H1 (cell line): ENCODE measurements around the gene ABCA13. TPM values are rescaled to one million over a fixed set of nuclear protein-coding genes. Genes with fewer than 3 reads are reported as not detected.

Experiments
- CTCF ChIA-PET: fragments of 300-600 bp; sonication (Branson Sonifier 250); formaldehyde crosslinking; loops from one replicate; lab custom pipeline; 2021; ENCODE audit not compliant: partially characterized antibody; lab: Charles Lee
- POLR2A ChIA-PET: fragments of 300-600 bp; sonication (Branson Sonifier 250); formaldehyde crosslinking; loops from one replicate; lab custom pipeline; 2021; ENCODE audit warnings: inconsistent platforms; ENCODE audit not compliant: partially characterized antibody; lab: Charles Lee
- DNase-seq, 2 experiments: peaks; one replicate each; pipeline versions ENCODE4 v3.0.0 to v3.0.0-alpha.2; 2010 to 2022; ENCODE audit warnings: low spot score in 2 of 2, low read depth in 1 of 2, mixed read lengths in 1 of 2
- FAIRE-seq: peaks from 2 replicates; lab custom pipeline; 2011; peaks lifted over from hg19 to GRCh38; lab: Jason Lieb, UNC
- H2AFZ ChIP-seq: 2 replicates; pipeline ENCODE4 v1.8.1; 2012; ENCODE audit warnings: low read length, inconsistent platforms
- H2AK5ac ChIP-seq: 2 replicates; pipeline ENCODE4 v1.6.1; 2013; ENCODE audit warnings: low read depth, low read length
- H2BK120ac ChIP-seq: replicated peaks from 2 replicates; pipeline ENCODE3; 2013; ENCODE audit warnings: low read depth, low read length, inconsistent platforms
- H2BK12ac ChIP-seq: 2 replicates; pipeline ENCODE4 v1.6.1; 2013; ENCODE audit warnings: low read depth, low read length
- H2BK15ac ChIP-seq: 2 replicates; pipeline ENCODE4 v1.6.1; 2013; ENCODE audit warnings: low read length
- H2BK20ac ChIP-seq: 2 replicates; pipeline ENCODE4 v1.6.1; 2013; ENCODE audit warnings: low read length
- H2BK5ac ChIP-seq: 2 replicates; pipeline ENCODE4 v1.6.1; 2013; ENCODE audit warnings: low read depth, low read length
- H3K14ac ChIP-seq: 2 replicates; pipeline ENCODE4 v1.6.1; 2013; ENCODE audit warnings: inconsistent platforms; ENCODE audit not compliant: insufficient read length
- H3K18ac ChIP-seq: 2 replicates; pipeline ENCODE4 v1.6.1; 2013; ENCODE audit warnings: low read length; ENCODE audit errors: extremely low read depth
- H3K23ac ChIP-seq: 2 replicates; pipeline ENCODE4 v1.6.1; 2013; ENCODE audit warnings: inconsistent platforms; ENCODE audit not compliant: insufficient read length
- H3K23me2 ChIP-seq: 2 replicates; pipeline ENCODE4 v1.6.1; 2013; ENCODE audit warnings: low read depth, low read length
- H3K27ac ChIP-seq: 2 replicates; pipeline ENCODE4 v1.6.1; 2011; ENCODE audit warnings: low read depth, low read length, inconsistent platforms
- H3K27me3 ChIP-seq, 4 experiments: replicated peaks in 1 of 4; 1 replicate in 1 of 4; 2 replicates in 3 of 4; pipeline versions ENCODE4 v1.6.1 to v1.8.1; 2011 to 2013; ENCODE audit warnings: low read length in 3 of 4, mild to moderate bottlenecking in 3 of 4, inconsistent platforms in 2 of 4, mixed read lengths in 2 of 4, moderate library complexity in 1 of 4; ENCODE audit not compliant: control insufficient read depth in 3 of 4, insufficient read depth in 3 of 4; ENCODE audit errors: extremely low read depth in 1 of 4
- H3K36me3 ChIP-seq, 4 experiments: 2 replicates each; pipeline versions ENCODE4 v1.6.1 to v1.8.1; 2011 to 2013; ENCODE audit warnings: mild to moderate bottlenecking in 4 of 4, low read length in 3 of 4, moderate library complexity in 2 of 4, control low read depth in 1 of 4, inconsistent platforms in 1 of 4; ENCODE audit not compliant: insufficient read depth in 4 of 4, control insufficient read depth in 2 of 4
- H3K4ac ChIP-seq: replicated peaks from 2 replicates; pipeline ENCODE3; 2013; ENCODE audit warnings: low read length, low read depth, mixed read lengths, inconsistent platforms; ENCODE audit not compliant: insufficient read length
- H3K4me1 ChIP-seq, 4 experiments: replicated peaks in 1 of 4; 1 replicate in 1 of 4; 2 replicates in 3 of 4; pipeline versions ENCODE4 v1.6.1 to v1.8.1; 2011 to 2013; ENCODE audit warnings: low read length in 3 of 4, inconsistent platforms in 2 of 4, mixed read lengths in 1 of 4; ENCODE audit not compliant: insufficient read depth in 4 of 4, control insufficient read depth in 3 of 4
- H3K4me2 ChIP-seq, 2 experiments: 2 replicates each; pipeline versions ENCODE4 v1.6.1 to v1.8.1; 2011 to 2013; ENCODE audit warnings: low read depth in 2 of 2, low read length in 2 of 2, control low read depth in 1 of 2, inconsistent platforms in 1 of 2, mild to moderate bottlenecking in 1 of 2; ENCODE audit not compliant: insufficient read depth in 1 of 2
- H3K4me3 ChIP-seq, 4 experiments: fragments of 200-600, 300-600 bp in 1 of 4; sonication (generic), shearing (Covaris generic), sonication (Bioruptor Twin) in 1 of 4; 2 replicates each; pipeline versions ENCODE4 v1.5.1 to v1.8.1; 2011 to 2016; ENCODE audit warnings: low read length in 4 of 4, low read depth in 3 of 4, control low read depth in 2 of 4, inconsistent platforms in 2 of 4, mild to moderate bottlenecking in 2 of 4, mixed read lengths in 1 of 4, moderate library complexity in 1 of 4; ENCODE audit not compliant: insufficient read depth in 2 of 4; ENCODE audit errors: extremely low read depth in 1 of 4
- H3K56ac ChIP-seq: replicated peaks from 2 replicates; pipeline ENCODE3; 2013; ENCODE audit warnings: low read depth, mild to moderate bottlenecking, mixed read lengths, low read length, inconsistent platforms; ENCODE audit not compliant: insufficient read length
- H3K79me1 ChIP-seq: 2 replicates; pipeline ENCODE4 v1.6.1; 2013; ENCODE audit warnings: low read depth, low read length, control low read depth
- H3K79me2 ChIP-seq, 2 experiments: 2 replicates each; pipeline versions ENCODE4 v1.6.1 to v1.8.1; 2012 to 2013; ENCODE audit warnings: low read length in 2 of 2, mild to moderate bottlenecking in 2 of 2, inconsistent platforms in 1 of 2; ENCODE audit not compliant: insufficient read depth in 2 of 2, control insufficient read depth in 1 of 2
- H3K9ac ChIP-seq, 4 experiments: replicated peaks in 1 of 4; 1 replicate in 1 of 4; 2 replicates in 3 of 4; pipeline versions ENCODE4 v1.6.1 to v1.8.1; 2011 to 2013; ENCODE audit warnings: low read depth in 3 of 4, low read length in 3 of 4, control low read depth in 2 of 4, mild to moderate bottlenecking in 2 of 4, moderate library complexity in 2 of 4, inconsistent platforms in 1 of 4; ENCODE audit errors: extremely low read depth in 1 of 4
- H3K9me3 ChIP-seq, 2 experiments: 2 replicates each; pipeline versions ENCODE4 v1.6.1 to v1.8.1; 2012 to 2013; ENCODE audit warnings: mild to moderate bottlenecking in 2 of 2, moderate library complexity in 2 of 2, control low read depth in 1 of 2, inconsistent platforms in 1 of 2, low read depth in 1 of 2, low read length in 1 of 2, mixed read lengths in 1 of 2; ENCODE audit not compliant: insufficient read depth in 2 of 2
- H4K20me1 ChIP-seq, 2 experiments: replicated peaks in 1 of 2; 2 replicates each; pipeline versions ENCODE3 to v1.8.1; 2011 to 2013; ENCODE audit warnings: inconsistent platforms in 2 of 2, low read length in 2 of 2, mild to moderate bottlenecking in 1 of 2; ENCODE audit not compliant: insufficient read depth in 2 of 2, control insufficient read depth in 1 of 2
- H4K5ac ChIP-seq: 2 replicates; pipeline ENCODE4 v1.6.1; 2013; ENCODE audit warnings: low read length, low read depth, mixed read lengths, inconsistent platforms; ENCODE audit not compliant: insufficient read length
- H4K8ac ChIP-seq: 2 replicates; pipeline ENCODE4 v1.8.0; 2013; ENCODE audit warnings: mild to moderate bottlenecking, moderate library complexity, low read length, inconsistent platforms; ENCODE audit not compliant: insufficient read depth; ENCODE audit errors: extremely low read depth
- H4K91ac ChIP-seq: replicated peaks from 2 replicates; pipeline ENCODE3; 2013; ENCODE audit warnings: low read length, mixed read lengths, inconsistent platforms; ENCODE audit not compliant: insufficient read length
- BACH1 ChIP-seq: IDR thresholded peaks from 2 replicates; pipeline ENCODE4 v1.6.1; 2012; ENCODE audit warnings: low read length, improper control_type of control experiment
- BCL11A ChIP-seq, 2 experiments: IDR thresholded peaks; one replicate each; pipeline ENCODE4 v1.6.1; 2011; ENCODE audit warnings: low read depth in 2 of 2, low read length in 2 of 2, mild to moderate bottlenecking in 2 of 2
- CHD2 ChIP-seq: IDR thresholded peaks from 2 replicates; pipeline ENCODE4 v1.6.1; 2012; ENCODE audit warnings: low read length, improper control_type of control experiment
- EP300 ChIP-seq, 2 experiments: IDR thresholded peaks; 1 replicate in 1 of 2; 2 replicates in 1 of 2; pipeline ENCODE4 v1.6.1; 2011 to 2012; ENCODE audit warnings: low read depth in 2 of 2, low read length in 2 of 2, mild to moderate bottlenecking in 2 of 2, borderline replicate concordance in 1 of 2, inconsistent platforms in 1 of 2, moderate library complexity in 1 of 2
- MAFK ChIP-seq: IDR thresholded peaks from 2 replicates; pipeline ENCODE4 v1.6.1; 2012; ENCODE audit warnings: low read depth, mild to moderate bottlenecking, improper control_type of control experiment, low read length
- RBBP5 ChIP-seq: IDR thresholded peaks from 2 replicates; pipeline ENCODE4 v1.7.1; 2012; ENCODE audit warnings: low read depth, mild to moderate bottlenecking, inconsistent platforms, low read length, moderate library complexity, borderline replicate concordance
- SAP30 ChIP-seq: fragments of 300-600 bp; sonication (generic); IDR thresholded peaks from 2 replicates; pipeline ENCODE4 v1.7.1; 2012; ENCODE audit warnings: low read length, moderate library complexity, mild to moderate bottlenecking, inconsistent platforms; ENCODE audit not compliant: insufficient read depth, insufficient replicate concordance
- WGBS, 2 experiments: shearing (Covaris generic) in 1 of 2; methylation state at CpG; one replicate each; pipeline versions ENCODE4 v1.1.6 to v1.1.7; 2013 to 2015; ENCODE audit warnings: low lambda C conversion rate in 2 of 2, mixed read lengths in 2 of 2, inconsistent platforms in 1 of 2, low coverage in 1 of 2, missing lambda C conversion rate in 1 of 2; ENCODE audit not compliant: insufficient replicate concordance in 2 of 2, insufficient coverage in 1 of 2, insufficient read length in 1 of 2; ENCODE audit errors: extremely low coverage in 1 of 2, missing lambda C conversion rate in 1 of 2; 5-methylcytosine and 5-hydroxymethylcytosine counted together
- polyA plus RNA-seq, 7 experiments: library from polyadenylated mRNA; depleted of rRNA in 3 of 7; stranded (reverse) in 5 of 7; unstranded in 2 of 7; fragments of >200 nt in 5 of 7; fragments of 200-250 nt in 2 of 7; gene quantifications; 1 replicate in 5 of 7; 2 replicates in 1 of 7; 4 replicates in 1 of 7; pipeline versions ENCODE4 v1.2.1 to v1.2.3, GENCODE V29; 2011 to 2013; ENCODE audit warnings: missing spikeins in 2 of 7, mixed read lengths in 2 of 7
- total RNA-seq: library from RNA; stranded (reverse); fragmentation: NEBNext Ultra II Directional; extraction: Animal tissue kit (Norgen Biotek cat#: 25700); gene quantifications from 2 replicates; pipeline ENCODE4 v1.2.1, GENCODE V29; 2021

Gene ABCA13
- total and polyA plus RNA-seq, 2 of the 8 experiments (the other 6 are each of a cell fraction or from before 2014, with no cell fraction given) = 0.07 to 0.09 TPM

GRCh38 chr7:48505466-48505865 is 334.2 kb downstream of the ABCA13 start:
- no peak overlapping the region for H2AFZ ChIP-seq
- H3K27me3 ChIP-seq = no peaks in the 10 kb centered on the region
- H3K27ac ChIP-seq = no peak overlapping the region
- no peaks in the 10 kb centered on the region for H3K9me3 ChIP-seq
- H2BK20ac ChIP-seq = no peak overlapping the region
- H4K5ac ChIP-seq = no peak overlapping the region
- no peak overlapping the region for H3K14ac ChIP-seq
- no peak overlapping the region for H2BK5ac ChIP-seq
- no peak overlapping the region for H4K91ac ChIP-seq
- no peaks in the 10 kb centered on the region for H4K20me1 ChIP-seq
- POLR2A ChIA-PET = no interaction called here
- H3K4me3 ChIP-seq = no peak overlapping the region
- FAIRE-seq (no peak), DNase-seq (no peak)
- H2BK120ac ChIP-seq = no peak overlapping the region
- no peaks in the 10 kb centered on the region for H3K4me1 ChIP-seq
- H3K79me2 ChIP-seq = no peaks in the 10 kb centered on the region
- H3K4ac ChIP-seq = no peak overlapping the region
- TF ChIP-seq RBBP5 (no peak), BCL11A (IDR thresholded peaks at IDR 0.05; ENCODE audit: low read depth in 2 of 2, low read length in 2 of 2) (no peak), BACH1 (no peak), SAP30 (no peak), EP300 (IDR thresholded peaks at IDR 0.05; ENCODE audit: borderline replicate concordance in 1 of 2, low read depth in 2 of 2, low read length in 2 of 2) (no peak), CHD2 (no peak), MAFK (no peak)
- CTCF ChIA-PET = interaction anchor here (1.0 kb wide), 1 partner anchor 51 kb away, joined by 3 read pairs; no protein-coding TSS in a partner anchor
- no peak overlapping the region for H3K4me2 ChIP-seq
- H3K36me3 ChIP-seq = no peaks in the 10 kb centered on the region
- H3K79me1 ChIP-seq = no peaks in the 10 kb centered on the region
- no peak overlapping the region for H2BK15ac ChIP-seq
- H3K18ac ChIP-seq = no peak overlapping the region
- no peak overlapping the region for H4K8ac ChIP-seq
- no peak overlapping the region for H3K9ac ChIP-seq
- H2AK5ac ChIP-seq = no peak overlapping the region
- no peak overlapping the region for H3K23ac ChIP-seq
- H3K23me2 ChIP-seq = no peaks in the 10 kb centered on the region
- no peak overlapping the region for H2BK12ac ChIP-seq
- WGBS, 2 experiments = 97% methylated on average over 4 of the region's 4 CpGs; no CpG with 5 or more reads in 1 of the 2 experiments
- no peak overlapping the region for H3K56ac ChIP-seq
